Esophagus muscularis mucosa (tissue), 2 donors: ENCODE results near the gene KL.
A peak's percentile ranks its signal among the peaks of the same experiment; 100 is the strongest.

Source experiments
- POLR2A ChIP-seq: fragments of 450-650 bp; IDR thresholded peaks from one replicate; pipeline ENCODE4 v1.6.1; 2017; ENCODE audit warnings: antibody characterized with exemption, moderate library complexity, mild to moderate bottlenecking, low read depth
- POLR2AphosphoS5 ChIP-seq, 2 donors: sonication (generic); formaldehyde crosslinking; IDR thresholded peaks; one replicate each; pipeline ENCODE4 v1.6.1; 2017; ENCODE audit warnings: antibody characterized with exemption in 2 of 2

- TF ChIP-seq POLR2AphosphoS5 (IDR thresholded peaks at IDR 0.05) (peak in 1 of 2 donors; percentile 48), POLR2A (no peak)
Measured at GRCh38 chr13:33108620-33109019, 92.4 kb downstream of the KL start.
